Ovary (tissue), 9 donors: ENCODE measurements around the gene BDH1. TPM values are rescaled to one million over a fixed set of nuclear protein-coding genes. Genes with fewer than 3 reads are reported as not detected.
"Not testable (repeated sequence)": the region's sequence is repeated elsewhere in the genome, so short reads cannot be mapped to it uniquely, and the experiment has no call there.

Experiments
- DNase-seq, 5 donors: peaks; one replicate each; pipeline ENCODE4 v3.0.0-alpha.2; 2019 to 2020
- H3K27ac ChIP-seq, 2 donors: fragments of 200-600 bp; one replicate each; pipeline versions ENCODE4 v1.5.1 to v1.8.0; 2019 to 2022
- H3K27me3 ChIP-seq: fragments of 200-600 bp; one replicate; pipeline ENCODE4 v1.8.0; 2022
- H3K36me3 ChIP-seq: fragments of 200-600 bp; sonication (generic); one replicate; pipeline ENCODE4 v1.5.1; 2019
- H3K4me1 ChIP-seq: one replicate; pipeline ENCODE4 v1.8.1; 2013; ENCODE audit warnings: mild to moderate bottlenecking, moderate library complexity; ENCODE audit not compliant: insufficient read depth
- H3K4me3 ChIP-seq: fragments of 200-600 bp; sonication (generic); one replicate; pipeline ENCODE4 v1.5.1; 2017
- H3K9me3 ChIP-seq, 2 donors: fragments of 200-600 bp in 1 of 2; sonication (generic) in 1 of 2; one replicate each; pipeline versions ENCODE4 v1.5.1 to v1.8.1; 2013 to 2019; ENCODE audit warnings: mild to moderate bottlenecking in 1 of 2, moderate library complexity in 1 of 2
- EP300 ChIP-seq: sonication (generic); formaldehyde crosslinking; IDR thresholded peaks from one replicate; pipeline ENCODE4 v1.6.1; 2017; ENCODE audit warnings: antibody characterized with exemption
- POLR2A ChIP-seq: fragments of 450-650 bp; IDR thresholded peaks from one replicate; pipeline ENCODE4 v1.6.1; 2017; ENCODE audit warnings: antibody characterized with exemption, mild to moderate bottlenecking, moderate library complexity
- WGBS, 3 donors: extraction: QIAGEN DNeasy Blood & Tissue Kit in 1 of 3; methylation state at CpG; one replicate each; pipeline versions ENCODE4 v1.1.5 to v1.1.7; 2013 to 2017; 5-methylcytosine and 5-hydroxymethylcytosine counted together
- intact Hi-C, 4 donors: fragments of 100-400 bp; cut with DNase I; formaldehyde crosslinking; loops; one replicate each; pipeline versions ENCODE4 v1.11.0 to v1.15.1; 2022 to 2023
- polyA plus RNA-seq, 2 donors: library from polyadenylated mRNA; stranded (reverse); fragments of 200-250 nt in 1 of 2; fragments of 350-450 nt in 1 of 2; fragmentation: Illumina TruSeq in 1 of 2; extraction: RNeasy Lipid Tissue Mini Kit (QIAGEN cat#74804) in 1 of 2; gene quantifications; one replicate each; pipeline ENCODE4 v1.2.3, GENCODE V29; 2013 to 2014
- total RNA-seq, 7 donors: library from RNA; depleted of rRNA in 2 of 7; stranded (reverse); fragments of >200 nt in 2 of 7; fragmentation: NEBNext Ultra II Directional in 3 of 7; extraction: Animal tissue kit (Norgen Biotek cat#: 25700) in 3 of 7; gene quantifications; one replicate each; pipeline versions ENCODE4 v1.1.0 to v1.2.4, GENCODE V29; 2016 to 2023
- TF ChIP-seq, protein P1 (sequence below), 3 donors: fragments of 450-650 bp in 2 of 3; fragments of 200-600 bp in 1 of 3; IDR thresholded peaks; one replicate each; pipeline versions ENCODE4 v1.5.1 to v1.8.0; 2016 to 2022; ENCODE audit warnings: antibody characterized with exemption in 3 of 3, mild to moderate bottlenecking in 1 of 3
- donor health status: DM: no; HTN: no; CAD: no; lungs with moderate emphysema.
- donor health status: DM: no; HTN: no; CAD: no.
- donor health status: Bipolar disorder and iron deficiency.
- donor health status: DM: yes; HTN: yes; CAD: no.
- donor health status: DM: no; HTN: no; CAD: no.
- donor health status: DM: yes; HTN: yes; CAD: no.

Gene BDH1
- total and polyA plus RNA-seq, 9 donors: 3.3 to 15.4 (median 11.7) TPM

DNA sequence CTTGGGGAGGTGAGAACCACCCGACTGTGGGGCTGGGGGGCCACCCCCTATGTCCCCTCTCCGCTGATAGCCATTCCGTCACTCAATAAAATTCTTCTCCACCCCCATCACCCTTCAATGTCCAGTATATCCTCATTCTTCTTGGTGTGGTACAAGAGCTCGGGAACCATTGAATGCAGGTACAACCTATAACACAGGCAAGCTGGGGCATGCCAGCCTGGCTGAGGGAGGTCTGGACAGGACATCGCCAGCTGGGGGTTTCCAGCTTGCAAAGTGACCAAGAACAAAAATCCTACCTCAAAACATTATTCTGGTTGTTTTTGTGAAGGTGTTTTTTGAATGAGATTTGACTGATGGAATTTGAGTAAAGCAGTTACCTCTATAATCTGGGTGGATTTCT, 19.6 kb upstream of the BDH1 start:
- TF ChIP-seq POLR2A: no peak
- TF ChIP-seq, protein P1, sequence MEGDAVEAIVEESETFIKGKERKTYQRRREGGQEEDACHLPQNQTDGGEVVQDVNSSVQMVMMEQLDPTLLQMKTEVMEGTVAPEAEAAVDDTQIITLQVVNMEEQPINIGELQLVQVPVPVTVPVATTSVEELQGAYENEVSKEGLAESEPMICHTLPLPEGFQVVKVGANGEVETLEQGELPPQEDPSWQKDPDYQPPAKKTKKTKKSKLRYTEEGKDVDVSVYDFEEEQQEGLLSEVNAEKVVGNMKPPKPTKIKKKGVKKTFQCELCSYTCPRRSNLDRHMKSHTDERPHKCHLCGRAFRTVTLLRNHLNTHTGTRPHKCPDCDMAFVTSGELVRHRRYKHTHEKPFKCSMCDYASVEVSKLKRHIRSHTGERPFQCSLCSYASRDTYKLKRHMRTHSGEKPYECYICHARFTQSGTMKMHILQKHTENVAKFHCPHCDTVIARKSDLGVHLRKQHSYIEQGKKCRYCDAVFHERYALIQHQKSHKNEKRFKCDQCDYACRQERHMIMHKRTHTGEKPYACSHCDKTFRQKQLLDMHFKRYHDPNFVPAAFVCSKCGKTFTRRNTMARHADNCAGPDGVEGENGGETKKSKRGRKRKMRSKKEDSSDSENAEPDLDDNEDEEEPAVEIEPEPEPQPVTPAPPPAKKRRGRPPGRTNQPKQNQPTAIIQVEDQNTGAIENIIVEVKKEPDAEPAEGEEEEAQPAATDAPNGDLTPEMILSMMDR (IDR thresholded peaks at IDR 0.05): no peak
- TF ChIP-seq EP300: no peak
- H3K36me3 ChIP-seq: no peaks in the 10 kb centered on the region
- WGBS, 3 donors: 88 to 92% (median 90%) methylated on average over 5 of the region's 5 CpGs

DNA sequence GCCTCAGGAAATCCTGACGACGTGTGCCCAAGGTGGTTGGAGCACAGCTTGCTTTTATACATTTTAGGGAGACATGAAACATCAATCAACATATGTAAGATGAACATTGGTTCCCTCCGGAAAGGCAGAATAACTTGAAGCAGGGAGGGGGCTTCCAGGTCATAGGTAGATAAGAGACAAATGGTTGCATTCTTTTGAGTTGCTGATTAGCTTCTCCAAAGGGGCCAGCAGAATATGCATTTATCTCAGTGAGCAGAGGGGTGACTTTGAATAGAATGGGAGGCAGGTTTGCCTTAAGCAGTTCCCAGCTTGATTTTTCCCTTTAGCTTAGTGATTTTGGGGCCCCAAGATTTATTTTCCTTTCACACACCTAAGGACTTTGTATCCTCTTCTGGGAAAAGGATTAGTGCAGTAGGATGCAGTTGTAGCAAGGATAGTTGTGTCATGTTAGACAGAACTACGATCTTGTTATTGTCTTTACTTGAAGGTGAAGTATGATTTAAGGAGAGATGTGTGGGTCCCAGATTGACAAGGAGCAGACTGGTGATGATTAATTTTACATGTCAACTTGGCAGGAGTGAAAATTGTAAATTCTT, 18.7 kb upstream of the BDH1 start:
- H3K9me3 ChIP-seq, H3K36me3 ChIP-seq, H3K4me1 ChIP-seq, H3K27ac ChIP-seq, intact Hi-C loops, DNase-seq, H3K27me3 ChIP-seq, H3K4me3 ChIP-seq: not testable (repeated sequence)
- 42 to 51% (median 47%) methylated on average over 4 of the region's 4 CpGs for WGBS, 3 donors

More for the DNA sequence above, 19.6 kb upstream of the BDH1 start:
- Histone ChIP-seq H3K4me3 (no peak overlapping the region), H3K27me3 (no peaks in the 10 kb centered on the region), H3K4me1 (no peaks in the 10 kb centered on the region), H3K27ac (no peak overlapping the region), H3K9me3 (no peaks in the 10 kb centered on the region)
- intact Hi-C loops: no loop called here
- no peak for DNase-seq

DNA sequence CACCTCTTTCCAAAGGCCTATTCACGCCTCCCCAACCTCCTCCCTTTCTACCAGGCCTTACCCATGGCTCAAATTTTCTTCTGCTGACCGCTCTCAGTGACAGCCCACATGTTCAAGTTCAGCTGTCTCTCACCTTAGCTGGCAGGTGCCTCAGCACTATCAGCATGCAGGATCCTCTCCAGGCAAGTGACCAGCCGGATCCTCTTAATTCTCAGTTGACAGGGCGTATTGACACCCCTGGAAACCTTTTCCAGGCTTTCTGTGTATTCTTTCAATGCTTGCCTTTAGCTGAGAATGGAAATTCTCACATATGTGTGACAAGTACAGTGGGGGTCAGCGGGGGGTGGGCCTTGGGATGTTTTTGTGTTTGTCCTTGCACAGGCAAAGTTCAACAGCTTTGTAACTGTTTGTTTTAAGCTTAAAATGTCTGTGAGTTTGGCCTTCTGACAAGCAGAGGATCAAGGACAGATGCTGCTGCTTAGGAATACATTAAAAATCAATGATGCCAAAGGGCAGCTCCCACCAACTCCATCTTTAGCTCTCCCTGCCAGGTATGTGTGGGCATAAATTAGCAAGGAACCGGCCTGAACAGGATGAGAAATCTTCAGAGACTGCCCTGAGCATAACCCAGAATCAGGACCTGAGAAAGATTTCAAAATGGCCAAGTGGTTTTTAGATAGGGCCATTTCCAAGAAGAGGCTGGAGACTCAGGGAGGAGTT, 17.4 kb upstream of the BDH1 start:
- no peak for TF ChIP-seq EP300
- TF ChIP-seq, protein P1 (IDR thresholded peaks at IDR 0.05): no peak
- TF ChIP-seq POLR2A: no peak
- WGBS, 3 donors: 40 to 57% (median 47%) methylated on average over 6 of the region's 6 CpGs
- Histone ChIP-seq H3K27ac (no peak overlapping the region), H3K27me3 (no peaks in the 10 kb centered on the region), H3K36me3 (no peaks in the 10 kb centered on the region), H3K4me1 (no peaks in the 10 kb centered on the region), H3K4me3 (no peak overlapping the region), H3K9me3 (no peaks in the 10 kb centered on the region)
- intact Hi-C loops: no loop called here
- no peak for DNase-seq

DNA sequence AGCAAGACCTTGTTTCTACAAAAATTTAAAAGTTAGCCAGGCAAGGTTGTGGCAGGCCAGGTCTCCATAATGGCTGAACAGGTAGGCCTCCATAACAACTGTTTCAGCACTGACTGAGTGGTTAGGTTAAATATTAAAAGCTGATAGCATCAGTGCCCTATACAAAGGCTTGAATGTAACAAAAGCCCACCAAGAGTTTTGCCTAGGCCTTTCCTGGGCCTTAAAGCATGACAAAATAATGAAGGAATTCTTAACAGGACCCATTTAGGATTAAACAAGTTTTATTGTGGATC, 16.1 kb upstream of the BDH1 start:
- H3K9me3 ChIP-seq, H3K4me1 ChIP-seq, H3K36me3 ChIP-seq, H3K4me3 ChIP-seq, intact Hi-C loops, H3K27me3 ChIP-seq, H3K27ac ChIP-seq, DNase-seq: not testable (repeated sequence)

DNA sequence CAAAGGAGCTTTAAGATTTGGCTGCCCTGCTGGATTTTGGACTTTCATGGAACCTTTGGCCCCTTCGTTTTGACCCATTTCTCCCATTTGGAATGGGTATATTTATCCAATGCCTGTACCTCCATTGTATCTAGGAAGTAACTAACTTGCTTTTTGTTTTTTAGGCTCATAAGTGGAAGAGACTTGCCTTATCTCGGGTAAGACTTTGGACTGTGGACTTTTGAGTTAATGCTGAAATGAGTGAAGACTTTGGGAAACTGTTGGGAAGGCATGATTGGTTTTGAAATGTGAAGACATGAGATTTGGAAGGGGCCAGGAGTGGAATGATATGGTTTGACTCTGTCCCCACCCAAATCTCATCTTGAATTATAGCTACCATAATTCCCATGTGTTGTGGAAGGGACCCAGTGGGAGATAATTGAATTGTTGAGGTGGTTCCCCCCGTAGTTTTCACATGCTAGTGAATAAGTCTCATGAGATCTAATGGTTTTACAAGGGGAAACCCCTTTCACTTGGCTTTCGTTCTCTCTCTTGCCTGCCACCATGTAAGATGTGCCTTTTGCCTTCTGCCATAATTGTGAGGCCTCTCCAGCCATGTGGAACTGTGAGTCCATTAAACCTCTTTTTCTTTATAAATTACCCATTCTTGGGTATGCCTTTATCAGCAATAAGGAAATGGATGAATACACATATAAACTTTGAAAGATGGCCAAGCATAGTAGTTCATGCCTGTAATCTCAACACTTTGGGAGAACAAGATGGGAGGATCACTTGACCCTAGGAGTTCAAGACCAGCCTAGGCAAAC, 15.5 kb upstream of the BDH1 start:
- DNase-seq, H3K9me3 ChIP-seq, intact Hi-C loops, H3K27ac ChIP-seq, H3K4me1 ChIP-seq, H3K36me3 ChIP-seq, H3K4me3 ChIP-seq, H3K27me3 ChIP-seq: not testable (repeated sequence)
- 88 to 94% (median 90%) methylated on average over 4 of the region's 4 CpGs for WGBS, 3 donors

DNA sequence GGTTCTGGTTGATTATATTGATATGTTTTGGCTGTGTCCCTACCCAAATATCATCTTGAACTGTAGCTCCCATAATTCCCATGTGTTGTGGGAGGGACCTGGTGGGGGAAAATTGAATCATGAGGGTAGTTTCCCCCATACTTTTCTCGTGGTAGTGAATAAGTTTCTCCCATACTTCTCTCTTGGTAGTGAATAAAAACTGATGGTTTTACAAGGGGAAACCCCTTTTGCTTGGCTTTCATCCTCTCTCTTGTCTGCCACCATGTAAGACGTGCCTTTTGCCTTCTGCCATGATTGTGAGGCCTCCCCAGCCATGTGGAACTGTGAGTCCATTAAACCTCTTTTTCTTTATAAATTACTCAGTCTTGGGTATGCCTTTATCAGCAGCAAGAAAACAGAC, 13.7 kb upstream of the BDH1 start:
- H3K4me3 ChIP-seq, DNase-seq, intact Hi-C loops, H3K9me3 ChIP-seq, H3K4me1 ChIP-seq, H3K36me3 ChIP-seq, H3K27ac ChIP-seq, H3K27me3 ChIP-seq: not testable (repeated sequence)
- WGBS, 3 donors: 67 to 73% (median 72%) methylated on average over 2 of the region's 2 CpGs
